Stimulated activated CD4-positive, alpha-beta T cell treated with anti-CD3 and anti-CD28 coated beads, Interleukin-4, amount 100 ng/mL, for 1 hour (primary cell): ENCODE data around the gene VPS51.
A peak's percentile ranks its signal among the peaks of the same experiment; 100 is the strongest.

ENCODE experiments used
- DNase-seq: peaks from one replicate; pipeline ENCODE4 v3.0.0-alpha.2; 2020

The VPS51 gene

DNA sequence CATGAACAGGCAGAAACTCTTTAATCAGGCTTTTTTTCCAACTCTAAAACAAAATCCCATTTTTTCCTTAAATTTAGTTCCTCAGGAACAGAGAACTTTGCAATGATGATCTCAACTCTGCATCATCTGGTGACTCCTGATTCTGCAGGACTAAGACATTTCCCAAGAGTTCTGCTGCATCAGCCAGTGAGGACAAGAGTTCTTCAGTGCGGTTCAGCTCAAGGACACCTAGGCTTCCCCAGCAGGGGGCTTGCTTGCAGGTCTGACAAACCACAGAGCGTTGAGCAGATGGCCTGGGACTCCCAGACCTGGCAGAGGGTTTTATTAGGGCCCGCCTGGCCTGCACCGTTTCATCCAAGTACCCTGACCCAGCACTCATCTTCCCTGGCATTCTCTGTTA lies 18.6 kb upstream of the VPS51 start:
- DNase-seq: no peak

DNA sequence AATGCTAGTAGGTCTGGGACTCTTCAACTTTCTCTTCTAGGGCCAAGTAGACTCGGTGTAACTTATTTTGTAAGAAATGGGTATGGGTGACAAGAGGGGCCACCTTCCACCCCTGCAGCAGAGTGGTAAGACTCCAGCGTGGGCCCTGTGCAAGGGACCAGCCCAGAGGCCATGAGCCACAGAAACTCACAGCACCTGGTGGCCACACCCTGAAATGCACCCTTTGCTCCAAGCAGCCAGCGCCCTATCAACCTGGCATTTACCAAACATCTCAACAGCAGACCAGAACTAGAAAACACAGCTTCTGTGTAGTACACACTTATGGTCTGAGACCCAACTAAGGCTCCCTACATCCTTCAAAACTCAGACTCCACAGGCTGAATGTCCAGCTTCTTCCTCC lies 17.9 kb upstream of the VPS51 start:
- peak; percentile 75 for DNase-seq

DNA sequence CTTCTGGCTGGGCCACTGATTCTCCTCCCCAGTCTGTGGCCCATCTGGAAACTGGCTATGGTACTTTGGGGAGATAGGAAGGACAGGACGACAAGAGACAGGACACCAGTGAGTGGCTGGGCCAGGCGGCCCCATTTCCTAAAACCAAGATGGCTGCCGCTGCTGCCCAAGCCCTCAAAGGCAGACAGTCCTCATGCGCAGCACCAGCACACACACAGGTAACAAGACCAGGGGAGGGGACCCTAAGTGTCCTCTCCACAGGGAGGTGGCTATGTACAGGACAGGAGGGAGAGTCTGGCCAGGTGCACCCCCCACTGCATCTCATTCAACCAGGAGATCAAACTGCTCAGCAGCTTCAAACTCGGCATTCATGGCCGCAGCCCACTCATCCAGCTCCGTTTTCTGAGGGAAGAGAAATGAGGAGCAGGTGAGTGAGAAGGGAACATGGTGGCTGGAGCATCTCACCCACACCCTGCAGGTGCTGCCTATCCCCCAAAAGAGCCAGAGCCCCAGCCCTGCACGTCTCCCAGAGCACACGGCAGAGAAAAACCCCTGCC lies 17.1 kb upstream of the VPS51 start:
- DNase-seq: no peak

DNA sequence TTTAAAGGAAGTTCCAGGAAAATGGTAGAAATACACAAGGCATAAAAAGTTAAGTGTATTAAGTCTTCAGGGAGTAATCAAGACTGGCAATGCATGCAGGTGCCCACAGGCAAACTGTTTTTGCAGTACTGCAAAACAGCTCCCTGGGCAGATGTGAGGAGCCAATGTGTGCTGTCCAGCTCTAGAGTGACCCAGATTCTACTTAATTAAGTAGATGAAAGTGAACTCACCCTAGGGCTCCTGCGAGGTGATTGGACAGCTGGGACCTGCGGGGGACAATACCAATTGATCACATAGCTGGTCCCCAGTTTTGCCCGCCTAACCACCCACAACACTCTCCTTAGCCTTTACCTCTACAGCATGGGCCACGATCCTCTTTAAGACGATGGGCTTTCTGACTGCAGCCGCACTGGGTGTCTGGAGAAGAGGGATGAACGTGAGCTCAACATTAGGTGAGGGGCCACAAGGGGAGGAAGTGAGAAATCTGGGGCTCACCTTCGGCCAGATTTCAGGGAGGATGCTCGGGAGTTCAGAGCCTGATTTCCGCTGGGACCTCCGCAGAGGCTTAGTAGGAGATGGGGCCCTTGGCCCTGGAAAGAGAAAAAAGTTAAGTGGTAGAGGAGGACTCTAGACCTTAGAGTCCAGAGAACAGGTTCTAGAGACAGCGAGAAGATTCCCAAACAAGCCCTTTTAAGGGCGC lies 12.7 kb upstream of the VPS51 start:
- DNase-seq: no peak

DNA sequence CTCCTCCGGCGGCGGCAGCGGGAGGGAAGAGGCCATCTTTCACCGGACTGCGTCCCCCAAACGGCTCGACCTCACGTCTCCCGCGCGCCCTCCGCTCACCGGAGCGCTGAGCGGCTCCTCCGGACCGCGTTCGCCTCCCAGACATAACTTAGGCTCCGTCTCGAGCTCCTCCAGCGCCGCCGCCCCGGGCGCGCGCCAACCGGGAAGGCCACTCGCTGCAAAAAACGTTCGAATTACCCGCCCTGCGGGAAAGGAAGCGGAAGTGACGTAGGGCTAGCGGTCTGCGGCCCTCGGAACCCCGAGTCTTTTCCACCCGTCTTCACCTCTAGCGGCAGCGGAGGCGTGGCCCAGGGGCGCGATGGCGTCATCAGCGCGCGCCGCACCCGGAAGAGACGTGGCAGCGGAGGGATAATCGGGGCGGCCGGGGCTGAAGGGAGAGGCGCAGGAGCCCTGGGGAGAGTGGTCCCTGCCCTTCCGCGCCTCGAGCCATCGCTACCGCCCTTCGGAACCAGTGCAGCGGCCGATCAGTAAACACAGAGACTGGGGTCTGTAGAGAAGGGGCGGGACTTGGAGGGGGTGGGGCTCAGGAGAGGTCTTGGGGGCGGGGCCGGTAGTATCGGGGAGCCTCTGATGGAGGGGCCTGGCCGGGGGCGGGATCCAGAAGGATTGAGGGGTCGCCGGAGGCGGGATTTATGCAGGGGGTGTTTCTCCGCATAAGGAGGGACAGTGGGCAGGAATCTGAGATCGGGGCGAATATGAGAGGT lies 12.0 kb upstream of the VPS51 start, which contains the start of the genes CDCA5 and ZFPL1:
TSS of gene CDCA5 (minus strand) at position 207 of the 764 bp plus-strand sequence. CDS start at position 145, 62 bp downstream.
TSS of gene ZFPL1 (plus strand) at position 389 of the 764 bp plus-strand sequence. CDS start 477 bp downstream, outside the sequence.
- peak; percentile 94 for DNase-seq

DNA sequence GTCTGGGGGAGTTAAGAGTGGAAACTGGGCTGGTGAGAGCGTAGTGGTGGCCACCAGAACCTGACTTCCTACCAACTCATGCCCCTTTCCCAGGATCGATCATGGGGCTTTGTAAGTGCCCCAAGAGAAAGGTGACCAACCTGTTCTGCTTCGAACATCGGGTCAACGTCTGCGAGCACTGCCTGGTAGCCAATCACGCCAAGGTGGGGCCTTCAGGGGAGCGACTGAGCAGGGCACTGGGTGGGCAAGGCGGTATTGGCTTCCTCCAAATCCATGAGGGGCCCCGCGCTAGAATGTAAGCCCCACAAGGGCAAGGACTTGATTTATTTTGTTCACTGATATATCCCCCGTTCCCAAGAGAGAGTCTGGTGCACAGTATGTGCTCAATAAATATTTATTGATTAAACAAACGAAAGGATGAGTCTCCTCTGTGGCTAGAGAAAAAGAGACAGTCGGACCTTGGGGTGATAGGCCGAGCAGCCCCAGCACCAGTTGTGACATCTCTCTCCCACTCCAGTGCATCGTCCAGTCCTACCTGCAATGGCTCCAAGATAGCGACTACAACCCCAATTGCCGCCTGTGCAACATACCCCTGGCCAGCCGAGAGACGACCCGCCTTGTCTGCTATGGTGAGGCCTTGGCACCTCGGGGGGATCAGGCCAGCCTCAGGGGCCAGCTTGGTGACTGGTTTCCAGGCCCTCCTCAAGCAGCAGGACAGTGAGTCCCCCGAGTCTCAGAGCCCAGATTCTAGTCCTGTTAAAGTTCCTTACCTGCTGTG lies 11.2 kb upstream of the VPS51 start:
- no peak for DNase-seq

DNA sequence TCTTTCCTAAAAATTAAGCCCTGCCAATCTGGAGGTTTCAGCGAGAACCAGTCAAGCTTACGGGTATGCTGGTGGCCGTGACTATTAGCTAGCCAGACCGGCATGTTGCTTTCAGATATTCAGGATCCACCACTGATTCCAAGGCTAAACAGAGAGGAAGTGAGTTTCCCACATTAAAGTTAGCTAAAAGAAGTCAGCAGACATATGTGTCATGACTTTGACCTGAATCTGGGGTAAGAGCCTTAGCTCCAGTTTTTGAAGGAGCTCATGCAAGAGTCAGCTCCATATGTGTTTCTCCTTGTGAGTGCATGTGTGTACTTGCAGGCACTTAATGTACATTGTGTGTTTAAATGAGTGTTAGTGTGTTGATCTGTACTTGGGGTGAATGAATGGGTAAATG lies 10.6 kb upstream of the VPS51 start:
- no peak for DNase-seq

DNA sequence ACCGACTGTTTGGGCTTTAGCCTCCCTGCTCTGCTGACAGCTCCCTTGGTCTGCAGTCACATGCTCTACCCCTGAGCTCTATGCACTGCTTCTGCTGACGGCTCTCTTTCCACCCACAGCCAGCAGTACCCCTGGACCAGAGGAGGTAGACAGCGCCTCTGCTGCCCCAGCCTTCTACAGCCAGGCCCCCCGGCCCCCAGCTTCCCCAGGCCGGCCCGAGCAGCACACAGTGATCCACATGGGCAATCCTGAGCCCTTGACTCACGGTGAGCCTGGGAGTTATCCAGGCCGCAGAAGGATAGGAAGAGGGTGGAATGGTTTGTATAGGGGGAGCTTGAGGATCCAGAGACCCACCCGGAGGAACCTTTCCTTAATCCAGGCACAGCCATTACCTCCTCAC lies 9.2 kb upstream of the VPS51 start:
- no peak for DNase-seq

DNA sequence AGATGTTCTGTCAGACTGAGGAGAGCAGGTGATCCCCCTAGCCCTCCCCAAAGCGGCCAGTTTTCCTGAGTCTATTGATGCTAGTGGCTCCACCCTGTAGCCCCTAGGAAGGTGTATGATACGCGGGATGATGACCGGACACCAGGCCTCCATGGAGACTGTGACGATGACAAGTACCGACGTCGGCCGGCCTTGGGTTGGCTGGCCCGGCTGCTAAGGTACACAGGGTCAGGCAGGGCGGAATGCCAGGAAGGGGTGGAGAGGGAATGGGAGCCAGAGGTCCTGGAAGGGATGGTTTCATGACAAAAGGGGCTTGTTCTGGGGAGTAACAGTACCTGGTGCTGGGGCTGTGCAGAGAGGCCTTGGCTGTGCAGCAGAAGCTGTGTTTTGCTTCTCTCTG lies 8.8 kb upstream of the VPS51 start:
- DNase-seq: no peak

DNA sequence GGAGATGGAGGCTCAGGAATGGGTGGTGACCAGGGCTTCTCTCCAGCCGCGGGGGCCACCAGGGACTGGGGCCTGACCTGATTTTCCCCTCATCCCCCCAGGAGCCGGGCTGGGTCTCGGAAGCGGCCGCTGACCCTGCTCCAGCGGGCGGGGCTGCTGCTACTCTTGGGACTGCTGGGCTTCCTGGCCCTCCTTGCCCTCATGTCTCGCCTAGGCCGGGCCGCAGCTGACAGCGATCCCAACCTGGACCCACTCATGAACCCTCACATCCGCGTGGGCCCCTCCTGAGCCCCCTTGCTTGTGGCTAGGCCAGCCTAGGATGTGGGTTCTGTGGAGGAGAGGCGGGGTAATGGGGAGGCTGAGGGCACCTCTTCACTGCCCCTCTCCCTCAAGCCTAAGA lies 8.2 kb upstream of the VPS51 start:
- DNase-seq: no peak

DNA sequence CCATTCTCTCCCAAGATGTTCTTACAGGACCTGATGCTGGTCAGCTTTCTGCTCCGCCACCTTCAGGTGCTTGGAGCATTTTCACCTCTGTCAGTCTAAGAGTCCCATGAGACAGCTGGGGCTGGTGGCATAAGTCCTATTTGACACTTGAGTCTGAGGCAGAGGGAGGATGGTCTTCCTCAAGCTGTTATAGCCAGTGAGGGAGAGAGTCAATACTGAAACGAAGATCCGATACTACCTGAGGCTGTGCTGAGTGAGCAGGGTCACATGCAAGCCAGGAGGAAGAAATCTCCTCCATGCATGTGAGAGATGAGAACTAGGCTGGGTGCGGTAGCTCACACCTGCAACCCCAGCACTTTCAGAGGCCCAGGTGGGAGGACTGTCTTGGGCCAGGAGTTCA lies 6.4 kb upstream of the VPS51 start:
- DNase-seq: no peak

DNA sequence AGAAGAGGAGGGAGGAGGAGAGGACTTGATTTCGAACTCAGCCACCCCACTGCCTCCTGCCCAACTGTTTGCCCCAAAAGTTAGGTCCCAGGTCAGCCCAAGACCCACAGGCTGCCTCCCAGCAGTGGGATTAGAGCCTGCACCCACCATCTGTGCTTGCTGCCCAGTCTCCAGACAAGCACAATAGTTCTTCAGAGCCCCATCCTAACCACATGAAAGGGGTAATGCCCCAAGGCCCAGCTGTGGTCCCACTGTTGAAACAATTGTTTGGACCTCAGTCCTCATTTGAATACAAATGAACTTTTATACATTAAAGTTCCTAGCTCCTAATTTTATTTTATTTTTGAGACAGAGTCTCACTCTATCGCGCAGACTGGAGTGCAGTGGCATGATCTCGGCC lies 5.4 kb upstream of the VPS51 start:
- no peak for DNase-seq

DNA sequence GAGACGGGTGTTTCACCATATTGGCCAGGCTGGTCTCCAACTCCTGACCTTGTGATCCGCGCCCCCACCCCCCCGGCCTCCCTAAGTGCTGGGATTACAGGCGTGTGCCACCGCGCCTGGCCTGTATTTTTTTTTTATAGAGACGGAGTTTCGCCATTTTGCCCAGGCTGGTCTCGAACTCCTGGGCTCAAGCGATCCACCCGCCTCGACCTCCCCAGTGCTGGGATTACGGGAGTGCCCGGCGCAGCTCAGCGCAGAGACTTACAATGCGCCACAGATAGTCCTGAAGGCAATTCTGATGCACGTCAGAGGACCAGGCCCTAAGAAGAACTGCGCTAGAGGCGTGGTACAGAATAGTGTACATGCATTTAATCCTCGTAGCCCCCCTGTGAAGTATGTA lies 587 bp upstream of the VPS51 start:
- DNase-seq: no peak

DNA sequence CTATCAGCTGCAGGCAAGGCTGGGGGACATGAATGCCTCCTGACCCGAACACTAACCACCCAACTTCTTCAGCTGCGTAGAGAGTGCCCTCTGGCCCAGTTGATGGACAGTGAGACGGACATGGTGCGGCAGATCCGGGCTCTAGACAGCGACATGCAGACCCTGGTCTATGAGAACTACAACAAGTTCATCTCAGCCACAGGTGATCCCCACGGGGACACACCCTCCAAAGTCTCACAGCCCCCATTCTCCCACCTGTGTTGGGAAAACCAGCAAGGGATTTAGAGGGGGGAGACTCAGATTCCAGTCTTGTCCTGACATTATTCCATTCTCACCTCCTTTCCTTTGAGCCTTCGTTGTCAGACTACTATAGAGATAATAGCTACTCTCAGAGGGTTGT lies 912 bp downstream of the VPS51 start:
- no peak for DNase-seq

DNA sequence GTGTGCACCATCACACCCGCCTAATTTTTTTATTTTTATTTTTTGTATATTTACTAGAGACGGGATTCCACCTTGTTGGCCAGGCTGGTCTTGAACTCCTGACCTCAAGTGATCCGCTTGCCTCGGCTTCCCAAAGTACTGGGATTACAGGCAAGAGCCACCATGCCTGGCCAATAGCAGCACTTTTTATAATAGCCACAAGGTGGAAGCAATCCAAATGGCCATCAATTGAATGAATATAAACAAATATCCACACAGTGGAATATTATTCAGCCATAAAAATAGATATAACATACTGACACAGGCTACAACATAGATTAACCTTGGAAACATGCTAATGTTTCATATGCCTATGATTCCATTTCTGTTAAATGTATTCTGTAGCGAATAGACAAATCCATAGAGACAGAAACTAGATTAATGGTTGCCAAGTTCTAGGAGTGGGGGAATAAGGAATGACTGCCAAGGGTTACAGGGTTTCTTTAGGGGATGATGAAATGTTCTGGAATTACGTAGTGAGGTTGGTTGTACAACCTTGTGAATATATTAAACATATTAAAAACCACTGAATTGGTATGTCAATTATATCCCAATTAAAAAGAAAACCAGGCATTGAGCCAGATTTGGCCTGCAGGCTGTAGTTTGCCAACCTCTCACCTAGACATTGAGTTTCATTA lies 4.8 kb downstream of the VPS51 start:
- DNase-seq: no peak

DNA sequence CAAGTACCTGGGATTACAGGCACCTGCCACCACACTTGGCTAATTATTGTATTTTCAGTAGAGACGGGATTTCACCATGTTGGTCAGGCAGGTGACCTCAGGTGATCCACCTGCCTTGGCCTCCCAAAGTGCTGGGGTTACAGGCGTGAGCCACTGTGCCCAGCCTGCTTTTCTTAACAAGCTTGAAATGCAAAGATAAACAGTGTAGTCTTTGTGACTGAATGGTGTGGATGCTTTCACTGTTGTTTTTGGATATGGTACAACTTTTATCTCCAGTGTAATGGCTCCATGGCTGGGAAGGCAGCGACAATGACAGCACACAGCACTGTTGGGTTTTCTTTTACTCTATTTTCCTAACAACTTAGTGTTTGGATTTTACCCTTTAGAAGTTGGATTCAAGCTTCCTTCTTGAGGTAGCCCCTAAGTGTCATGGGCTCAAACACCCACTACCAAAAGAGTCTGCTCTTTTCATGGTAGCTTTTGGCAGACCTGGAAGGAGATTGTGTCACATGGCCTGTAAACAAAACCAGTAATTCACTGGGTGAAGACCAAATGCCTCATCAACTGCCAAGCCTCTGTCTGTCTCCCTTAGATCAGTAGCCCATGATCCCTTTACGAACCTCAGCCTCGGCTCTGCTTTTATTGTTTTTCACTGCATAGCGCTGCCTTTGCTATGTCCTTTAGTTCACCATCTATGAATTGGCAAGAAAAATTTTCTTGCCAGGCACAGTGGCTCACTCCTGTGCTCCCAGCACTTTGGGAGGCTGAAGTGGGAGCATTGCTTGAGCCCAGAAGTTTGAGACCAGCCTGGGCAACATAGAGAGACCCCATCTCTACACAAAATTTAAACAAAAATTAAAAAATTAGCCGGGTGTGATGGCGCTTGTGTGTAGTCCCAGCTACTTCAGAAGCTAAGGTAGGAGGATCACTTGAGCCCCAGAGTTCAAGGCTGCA lies 6.4 kb downstream of the VPS51 start:
- no peak for DNase-seq

DNA sequence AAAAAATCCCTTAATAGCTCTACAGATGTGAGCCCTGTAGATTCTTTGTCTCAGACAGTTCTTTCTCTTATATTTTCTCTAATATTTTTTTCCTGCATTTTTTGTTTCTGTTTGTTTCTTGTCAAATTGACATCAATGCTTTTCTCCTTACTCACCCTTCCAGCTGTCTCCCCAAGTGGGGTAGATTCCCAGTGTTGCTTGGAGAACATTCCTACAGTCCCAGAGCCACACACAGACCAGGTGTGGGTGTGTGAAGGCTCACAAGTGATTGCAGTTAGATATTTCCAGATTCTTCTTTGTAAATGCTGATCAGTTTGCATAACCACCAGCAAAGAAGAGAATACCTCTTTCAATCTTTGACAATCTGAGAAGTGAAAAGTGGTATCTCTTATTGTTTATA lies 7.5 kb downstream of the VPS51 start:
- DNase-seq: no peak

DNA sequence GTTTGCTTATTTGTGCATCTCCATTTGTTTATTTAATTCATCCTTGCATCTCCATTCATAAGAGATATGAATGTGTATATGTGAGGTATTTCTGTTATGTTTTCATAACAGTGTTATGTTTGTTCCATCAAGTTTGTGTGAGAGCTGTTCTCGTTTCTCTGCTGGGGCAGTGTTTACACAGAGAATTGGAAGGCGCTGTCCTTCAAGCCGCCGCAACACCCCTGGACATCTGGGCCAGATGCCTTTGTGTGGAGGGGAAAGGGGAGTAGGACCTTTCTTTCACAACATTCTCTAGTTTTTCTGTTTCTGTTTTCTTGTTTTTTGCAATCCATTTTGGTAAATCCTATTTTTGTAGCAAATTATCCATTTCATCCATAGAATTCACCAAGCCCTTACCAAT lies 8.6 kb downstream of the VPS51 start:
- no peak for DNase-seq

DNA sequence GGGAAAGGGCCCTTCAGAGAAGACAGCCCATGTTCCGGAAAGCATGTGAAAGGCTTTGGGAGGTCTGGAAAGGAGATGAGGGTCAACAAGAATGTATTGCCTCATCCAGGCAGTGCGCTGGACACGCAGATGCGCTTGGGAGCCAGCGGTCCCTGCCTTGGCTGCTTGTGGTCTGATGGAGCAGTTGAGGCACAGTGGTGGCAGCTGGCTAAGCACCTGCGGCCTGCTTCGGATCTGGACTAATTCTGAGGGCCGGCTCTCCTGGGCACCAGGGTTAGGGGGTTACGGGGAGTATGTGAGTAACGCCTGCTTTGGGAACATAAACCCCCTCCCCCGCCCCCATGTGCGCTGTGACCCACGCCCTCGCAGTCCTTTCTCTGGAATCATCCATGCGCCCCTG lies 11.1 kb downstream of the VPS51 start:
- no peak for DNase-seq

DNA sequence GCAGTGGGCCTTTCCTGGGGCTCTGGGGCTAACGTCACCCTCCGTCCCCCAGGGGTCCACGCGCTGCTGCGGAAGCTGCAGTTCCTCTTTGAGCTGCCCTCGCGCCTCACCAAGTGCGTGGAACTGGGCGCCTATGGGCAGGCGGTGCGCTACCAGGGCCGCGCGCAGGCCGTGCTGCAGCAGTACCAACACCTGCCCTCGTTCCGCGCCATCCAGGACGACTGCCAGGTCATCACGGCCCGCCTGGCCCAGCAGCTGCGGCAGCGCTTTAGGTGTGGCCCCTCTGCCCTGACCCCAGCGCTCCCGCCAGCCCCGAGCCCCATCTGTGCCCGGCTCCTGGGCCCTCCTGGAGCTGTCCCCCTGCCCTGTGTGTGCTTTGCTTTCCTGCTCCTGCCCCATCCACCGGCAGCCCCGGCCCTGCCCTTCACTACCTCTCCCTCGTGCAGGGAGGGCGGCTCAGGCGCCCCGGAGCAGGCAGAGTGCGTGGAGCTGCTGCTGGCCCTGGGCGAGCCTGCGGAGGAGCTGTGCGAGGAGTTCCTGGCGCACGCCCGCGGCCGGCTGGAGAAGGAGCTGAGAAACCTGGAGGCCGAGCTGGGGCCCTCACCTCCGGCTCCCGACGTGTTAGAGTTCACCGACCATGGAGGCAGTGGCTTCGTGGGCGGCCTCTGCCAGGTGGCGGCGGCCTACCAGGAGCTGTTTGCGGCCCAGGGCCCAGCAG lies 11.9 kb downstream of the VPS51 start:
- no peak for DNase-seq
